MCF 10A (cell line): ENCODE data around the gene NBR1. TPM values are rescaled to one million over a fixed set of nuclear protein-coding genes. Genes with fewer than 3 reads are reported as not detected.
A peak's percentile ranks its signal among the peaks of the same experiment; 100 is the strongest.

Experiments used
- BruUV-seq: library from RNA; stranded (reverse); fragments of 400-500 nt; replicated peaks from 2 replicates; lab custom pipeline; 2021; lab: Mats Ljungman, UMichigan
- CTCF ChIA-PET: fragments of 300-600 bp; sonication (Branson Sonifier 250); formaldehyde crosslinking; extraction: SDS; loops from one replicate; lab custom pipeline; 2021; ENCODE audit warnings: antibody characterized with exemption, inconsistent platforms; lab: Yijun Ruan, JAX
- POLR2A ChIA-PET: fragments of 300-600, 350-650 bp; sonication (Branson Sonifier 250); formaldehyde crosslinking; extraction: SDS; loops from one replicate; lab custom pipeline; 2020; ENCODE audit warnings: antibody characterized with exemption, inconsistent platforms; lab: Yijun Ruan, JAX
- DNase-seq: peaks from one replicate; pipeline ENCODE4 v3.0.0-alpha.2; 2018; ENCODE audit not compliant: unreplicated experiment
- H3K27ac Mint-ChIP-seq: one replicate; pipeline ENCODE4 v1.8.0; 2022; ENCODE audit warnings: mild to moderate bottlenecking, low read depth, mixed read lengths; ENCODE audit not compliant: unreplicated experiment
- H3K27me3 Mint-ChIP-seq: one replicate; pipeline ENCODE4 v1.8.0; 2022; ENCODE audit warnings: mixed read lengths; ENCODE audit not compliant: insufficient read depth, unreplicated experiment
- H3K36me3 Mint-ChIP-seq: one replicate; pipeline ENCODE4 v1.8.0; 2022; ENCODE audit warnings: mild to moderate bottlenecking, moderate library complexity, mixed read lengths; ENCODE audit not compliant: insufficient read depth, unreplicated experiment
- H3K4me1 Mint-ChIP-seq: one replicate; pipeline ENCODE4 v1.8.0; 2022; ENCODE audit warnings: mixed read lengths; ENCODE audit not compliant: insufficient read depth, unreplicated experiment
- H3K4me3 Mint-ChIP-seq: one replicate; pipeline ENCODE4 v1.8.0; 2022; ENCODE audit warnings: mild to moderate bottlenecking, moderate library complexity, mixed read lengths; ENCODE audit not compliant: unreplicated experiment
- H3K9me3 Mint-ChIP-seq: one replicate; pipeline ENCODE4 v1.8.0; 2022; ENCODE audit warnings: mixed read lengths; ENCODE audit not compliant: unreplicated experiment
- CTCF ChIP-seq: fragments of 200-600 bp; IDR thresholded peaks from one replicate; pipeline ENCODE4 v1.8.0; 2022; ENCODE audit warnings: antibody characterized with exemption, mild to moderate bottlenecking; ENCODE audit not compliant: unreplicated experiment
- intact Hi-C: fragments of 100-400 bp; cut with micrococcal nuclease; formaldehyde crosslinking; loops from 2 replicates; pipeline ENCODE4 v1.14.1; 2022
- total RNA-seq: library from RNA; stranded (reverse); gene quantifications from 2 replicates; pipeline ENCODE4 v1.2.3, GENCODE V29; 2022

NBR1 gene
- total RNA-seq, 1 experiment from 2014 or later, result 105 TPM

GRCh38 chr17:43170140-43170765 is 761 bp upstream of the NBR1 start:
- TSS peak; percentile 78 for BruUV-seq
- peak; percentile 97 for DNase-seq
- ChIA-PET CTCF (interaction anchor here (0.6 to 0.7 kb wide), 3 partner anchors 12 to 1180 kb away, joined by 3 to 4 read pairs (median 3); no protein-coding TSS in a partner anchor), POLR2A (interaction anchor here (0.7 to 3.0 kb wide), 13 partner anchors 32 to 207 kb away, joined by 3 to 37 read pairs (median 5); partner anchors contain the start of genes BRCA1, RPL27 and VAT1)
- Mint-ChIP-seq H3K36me3 (peaks cover 24% of the 10 kb centered on the region), H3K27me3 (no peaks in the 10 kb centered on the region), H3K9me3 (no peaks in the 10 kb centered on the region), H3K4me3 (no peak overlapping the region), H3K27ac (no peak overlapping the region), H3K4me1 (no peaks in the 10 kb centered on the region)
- intact Hi-C loops, result loop anchor here (1.0 to 5.0 kb wide), 3 partner anchors 45 to 163 kb away; partner anchors contain the start of genes BRCA1, IFI35 and VAT1
- TF ChIP-seq CTCF, result no peak

GRCh38 chr17:43171586-43172487 is 823 bp downstream of the NBR1 start:
- H3K27ac Mint-ChIP-seq, result no peak overlapping the region
- H3K4me3 Mint-ChIP-seq, result no peak overlapping the region
- BruUV-seq, result TSS peak; percentile 80
- peak; percentile 12 for TF ChIP-seq CTCF
- ChIA-PET CTCF (interaction anchor here (0.8 to 1.4 kb wide), 4 partner anchors 27 to 312 kb away, joined by 3 to 5 read pairs (median 4); partner anchors contain the start of gene DHX8), POLR2A (interaction anchor here (0.6 to 3.4 kb wide), 37 partner anchors 7 to 1912 kb away, joined by 3 to 32 read pairs (median 4); partner anchors contain the start of genes BRCA1, COA3, ODAD4 and RND2)
- no peaks in the 10 kb centered on the region for H3K9me3 Mint-ChIP-seq
- no peaks in the 10 kb centered on the region for H3K27me3 Mint-ChIP-seq
- intact Hi-C loops, result loop anchor here (5.0 kb wide), 2 partner anchors 150 to 165 kb away; partner anchors contain the start of genes IFI35 and VAT1
- H3K36me3 Mint-ChIP-seq, result peaks cover 32% of the 10 kb centered on the region
- peak; percentile 86 for DNase-seq
- peaks cover 7% of the 10 kb centered on the region for H3K4me1 Mint-ChIP-seq

- POLR2A ChIA-PET, result no interaction called here
Observed at GRCh38 chr17:43175213-43176118, 4.5 kb downstream of the NBR1 start.

More at GRCh38 chr17:43175213-43176118, 4.5 kb downstream of the NBR1 start:
- Mint-ChIP-seq H3K36me3 (peaks cover 64% of the 10 kb centered on the region), H3K4me3 (no peak overlapping the region), H3K4me1 (peaks cover 11% of the 10 kb centered on the region), H3K9me3 (no peaks in the 10 kb centered on the region), H3K27me3 (no peaks in the 10 kb centered on the region), H3K27ac (no peak overlapping the region)
- no peak for TF ChIP-seq CTCF
- no peak for DNase-seq
- BruUV-seq, result no TSS peak
- CTCF ChIA-PET, result interaction anchor here (0.5 to 1.2 kb wide), 2 partner anchors 159 to 239 kb away, joined by 3 read pairs; no protein-coding TSS in a partner anchor
- intact Hi-C loops, result no loop called here
